A549 (cell line): ENCODE measurements around the gene TNMD.

ENCODE experiments used
- CTCF ChIP-seq: fragments of >200 bp; sonication (Bioruptor Twin); formaldehyde crosslinking; IDR thresholded peaks from 3 replicates; pipeline ENCODE4 v1.5.1; 2016
- EP300 ChIP-seq, 2 experiments: fragments of >200 bp; sonication (Bioruptor Twin); formaldehyde crosslinking; IDR thresholded peaks; 2 replicates in 1 of 2; 3 replicates in 1 of 2; pipeline ENCODE4 v1.6.1; 2016 to 2017
- GATA3 ChIP-seq: IDR thresholded peaks from 2 replicates; pipeline ENCODE4 v1.6.1; 2012; ENCODE audit warnings: borderline replicate concordance
- JUN ChIP-seq, 2 experiments: fragments of >200 bp; sonication (Bioruptor Twin); formaldehyde crosslinking; IDR thresholded peaks; 2 replicates in 1 of 2; 3 replicates in 1 of 2; pipeline ENCODE4 v1.6.1; 2016 to 2017
- MAZ ChIP-seq: fragments of 150-350 bp; IDR thresholded peaks from 2 replicates; pipeline ENCODE4 v1.6.1; 2014; ENCODE audit warnings: antibody characterized with exemption, low read depth, low read length, borderline replicate concordance
- POLR2A ChIP-seq: IDR thresholded peaks from 2 replicates; pipeline ENCODE4 v1.6.1; 2012; ENCODE audit warnings: mild to moderate bottlenecking, low read length
- RARB ChIP-seq: fragments of 250-450 bp; sonication (Bioruptor Pico); IDR thresholded peaks from 2 replicates; pipeline ENCODE4 v1.8.0; 2021; ENCODE audit warnings: mild to moderate bottlenecking, moderate library complexity
- TP53 ChIP-seq: fragments of 250-450 bp; sonication (Bioruptor Pico); IDR thresholded peaks from 2 replicates; pipeline ENCODE4 v1.5.0; 2021; ENCODE audit warnings: mild to moderate bottlenecking, moderate library complexity
- ZNF302 ChIP-seq: fragments of 250-450 bp; sonication (Bioruptor Pico); IDR thresholded peaks from 2 replicates; pipeline ENCODE4 v1.9.0; 2021; ENCODE audit warnings: inconsistent platforms, mild to moderate bottlenecking, moderate library complexity
- ZSCAN20 ChIP-seq: fragments of 250-450 bp; sonication (Bioruptor Pico); IDR thresholded peaks from 2 replicates; pipeline ENCODE4 v1.8.0; 2022; ENCODE audit warnings: mild to moderate bottlenecking, moderate library complexity
- TF ChIP-seq, protein P1 (sequence below): IDR thresholded peaks from 2 replicates; pipeline ENCODE4 v1.6.1; 2012

GRCh38 chrX:100599456-100599855 is 14.7 kb downstream of the TNMD start:
- no peak for TF ChIP-seq GATA3
- TF ChIP-seq RARB, result no peak
- no peak for TF ChIP-seq CTCF
- TF ChIP-seq ZNF302, result no peak
- no peak for TF ChIP-seq JUN (IDR thresholded peaks at IDR 0.05)
- TF ChIP-seq MAZ, result no peak
- no peak for TF ChIP-seq POLR2A
- no peak for TF ChIP-seq ZSCAN20 (CRISPR knock-in tag)
- TF ChIP-seq EP300 (IDR thresholded peaks at IDR 0.05), result no peak
- TF ChIP-seq, protein P1, sequence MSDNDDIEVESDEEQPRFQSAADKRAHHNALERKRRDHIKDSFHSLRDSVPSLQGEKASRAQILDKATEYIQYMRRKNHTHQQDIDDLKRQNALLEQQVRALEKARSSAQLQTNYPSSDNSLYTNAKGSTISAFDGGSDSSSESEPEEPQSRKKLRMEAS, result no peak
- no peak for TF ChIP-seq TP53 (CRISPR knock-in tag)
